ENCODE data around the gene ZBTB4.
A peak's percentile ranks its signal among the peaks of the same experiment; 100 is the strongest.

ZBTB4 gene

DNA sequence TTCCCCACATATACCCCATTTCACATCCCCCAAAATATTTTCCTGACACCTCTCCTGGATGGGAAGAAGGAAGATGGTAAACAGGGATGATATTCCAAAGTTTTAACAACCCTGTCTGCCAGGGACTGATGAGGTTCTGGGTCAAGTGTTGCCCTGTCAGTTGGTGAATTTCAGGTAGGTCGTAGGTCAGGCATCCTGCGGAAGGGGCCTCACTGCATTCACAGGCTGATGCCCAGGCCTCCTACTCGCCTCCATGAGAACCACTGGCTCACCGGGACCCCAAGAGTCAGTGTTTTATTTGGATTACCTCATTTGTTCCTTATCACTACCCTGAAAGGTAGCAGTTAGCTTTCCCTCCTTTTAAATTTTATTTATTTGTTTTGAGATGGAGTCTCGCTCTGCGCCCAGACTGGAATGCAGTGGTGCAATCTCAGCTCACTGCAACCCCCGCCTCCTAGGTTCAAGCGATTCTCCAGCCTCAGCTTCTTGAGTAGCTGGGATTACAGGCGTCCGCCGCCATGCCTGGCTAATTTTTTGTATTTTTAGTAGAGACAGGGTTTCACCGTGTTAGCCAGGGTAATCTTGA, 10.5 kb downstream of the ZBTB4 start:
- no peak for DNase-seq

DNA sequence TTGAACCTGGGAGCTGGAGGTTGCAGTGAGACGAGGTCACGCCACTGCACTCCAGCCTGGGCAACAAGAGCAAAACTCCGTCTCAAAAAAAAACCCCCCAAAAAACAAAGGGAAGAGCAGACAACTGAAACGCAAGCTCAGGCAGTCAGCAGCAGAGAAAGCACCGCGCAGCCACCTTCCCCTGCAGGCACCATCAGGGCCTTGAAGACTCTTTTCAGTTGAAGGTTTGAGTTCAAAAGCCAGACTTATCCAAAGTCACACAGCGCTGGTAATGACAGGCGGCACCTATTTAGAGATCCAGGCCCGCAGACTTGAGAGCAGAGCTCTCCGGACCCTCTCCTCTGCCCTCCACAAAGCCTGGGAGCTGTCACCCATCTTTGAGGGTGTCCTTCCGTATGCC, 11.1 kb downstream of the ZBTB4 start:
- DNase-seq = no peak

- DNase-seq = no peak
These were observed 11.9 kb downstream of the ZBTB4 start for GRCh38 chr17:7467498-7467897.

GRCh38 chr17:7466639-7467341, 12.6 kb downstream of the ZBTB4 start:
- peak; percentile 73 for DNase-seq

DNA sequence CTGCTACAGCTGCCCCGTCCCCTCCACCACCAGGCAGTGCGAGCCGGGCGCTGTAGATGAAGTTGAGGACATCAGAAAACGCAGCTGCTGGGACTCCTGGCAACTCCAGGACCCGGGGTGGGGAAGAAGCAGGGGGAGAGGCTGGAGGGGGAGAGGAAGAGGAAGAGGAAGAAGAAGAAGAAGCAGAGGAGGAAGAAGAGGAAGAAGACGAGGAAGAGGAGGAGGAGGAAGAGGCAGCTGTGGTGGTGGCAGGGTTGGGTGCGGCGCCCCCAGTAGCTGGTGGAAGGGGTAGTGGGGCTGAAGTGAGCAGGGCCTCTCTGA, 13.2 kb downstream of the ZBTB4 start:
- no peak for DNase-seq

DNA sequence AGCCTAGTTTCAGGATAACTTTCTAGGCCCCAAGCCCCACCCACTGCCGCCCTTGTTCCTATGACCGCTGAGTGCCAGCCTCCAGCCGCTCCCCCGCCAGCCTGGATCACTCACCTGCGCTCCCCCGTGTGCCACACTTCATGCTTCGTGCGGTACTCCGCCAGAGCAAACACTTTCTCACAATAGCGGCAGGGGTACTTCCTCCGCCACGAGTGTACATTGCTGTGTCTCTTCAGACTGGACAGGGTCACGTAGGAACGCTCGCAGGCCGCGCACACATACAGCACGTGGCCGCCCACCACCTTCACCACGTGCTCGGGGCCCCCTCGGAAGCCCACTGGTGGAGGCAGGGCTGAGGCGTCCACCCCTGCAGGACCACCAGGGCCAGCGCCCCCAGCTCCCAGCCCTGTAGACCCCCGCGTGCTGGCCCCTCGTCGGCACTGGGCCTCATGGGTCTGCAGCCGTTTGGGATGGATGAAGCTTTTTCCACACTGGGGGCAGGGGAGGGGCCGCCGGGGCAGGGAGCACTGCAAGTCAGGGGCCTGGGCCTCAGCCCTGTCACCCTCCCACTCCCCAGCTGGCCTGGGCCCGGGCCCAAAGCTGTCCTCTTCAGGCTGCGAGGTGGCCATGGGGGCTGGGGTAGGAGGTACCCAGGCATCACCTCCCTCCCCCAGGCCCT, 13.7 kb downstream of the ZBTB4 start:
- no peak for DNase-seq

- no peak for DNase-seq
These were observed 15.3 kb downstream of the ZBTB4 start for GRCh38 chr17:7464081-7464480.

- DNase-seq = no peak
These were observed 16.0 kb downstream of the ZBTB4 start for GRCh38 chr17:7463372-7463846.

DNA sequence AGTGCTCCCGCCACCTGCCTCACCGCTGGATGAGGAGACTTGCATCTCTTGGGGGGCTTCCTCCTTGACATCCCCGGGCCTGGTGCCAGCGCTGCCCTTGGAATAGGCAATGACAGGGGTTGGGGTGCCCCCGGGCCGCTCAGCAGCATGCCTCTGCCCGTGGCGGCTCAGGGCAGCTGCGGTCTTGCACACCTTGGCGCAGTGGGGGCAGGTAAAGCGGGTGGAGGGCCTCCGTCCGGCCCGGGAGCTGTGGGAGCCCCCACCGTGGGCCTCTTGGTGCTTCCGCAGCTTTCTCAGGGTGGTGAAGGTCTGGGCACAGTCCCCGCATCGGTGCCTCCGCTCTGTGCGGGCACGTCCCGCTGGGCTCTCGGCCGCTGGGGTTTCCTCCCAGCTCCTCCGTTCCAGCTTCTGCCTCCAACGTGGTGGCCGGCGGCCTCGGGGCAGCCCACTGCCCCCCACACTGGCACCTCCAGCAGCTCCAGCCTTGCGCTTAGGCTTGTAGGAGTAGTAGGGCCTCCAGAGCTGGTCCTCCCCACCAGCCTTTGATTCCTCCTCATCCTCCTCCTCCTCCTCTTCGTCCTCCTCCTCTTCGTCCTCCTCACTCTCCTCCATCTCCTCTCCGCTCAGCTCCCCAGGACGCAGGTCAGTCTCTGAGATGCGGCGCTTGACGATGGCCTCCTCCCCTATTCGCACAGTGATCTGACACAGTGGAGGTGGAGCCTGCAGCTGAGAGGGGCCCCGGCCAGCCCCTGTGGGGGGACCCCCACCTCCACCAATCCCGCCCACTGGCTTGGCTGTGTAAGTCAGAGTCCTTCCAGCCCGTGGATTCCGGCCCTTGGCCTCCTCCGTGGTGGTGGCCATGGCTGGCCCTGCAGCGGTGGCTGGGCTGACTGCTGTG, 16.7 kb downstream of the ZBTB4 start:
- no peak for DNase-seq

- DNase-seq = no peak
These were observed 18.4 kb downstream of the ZBTB4 start for GRCh38 chr17:7460850-7461660.

- no peak for DNase-seq
These were observed 19.4 kb downstream of the ZBTB4 start for GRCh38 chr17:7459961-7460545.

- no peak for DNase-seq
These were observed 31.0 kb downstream of the ZBTB4 start for GRCh38 chr17:7448461-7448860.

GRCh38 chr17:7445619-7445968, 33.8 kb downstream of the ZBTB4 start:
- DNase-seq = peak; percentile 47

- DNase-seq = peak; percentile 75
These were observed 34.5 kb downstream of the ZBTB4 start, which contains the start of gene CHRNB1 for GRCh38 chr17:7444682-7445618. Gene CHRNB1, plus strand, starts transcription at chr17:7445061. Its CDS starts 67 bp downstream, at chr17:7445128.

- DNase-seq = no peak
These were observed 35.6 kb downstream of the ZBTB4 start for GRCh38 chr17:7443499-7444485.

GRCh38 chr17:7442142-7442541, 37.3 kb downstream of the ZBTB4 start:
- no peak for DNase-seq

DNA sequence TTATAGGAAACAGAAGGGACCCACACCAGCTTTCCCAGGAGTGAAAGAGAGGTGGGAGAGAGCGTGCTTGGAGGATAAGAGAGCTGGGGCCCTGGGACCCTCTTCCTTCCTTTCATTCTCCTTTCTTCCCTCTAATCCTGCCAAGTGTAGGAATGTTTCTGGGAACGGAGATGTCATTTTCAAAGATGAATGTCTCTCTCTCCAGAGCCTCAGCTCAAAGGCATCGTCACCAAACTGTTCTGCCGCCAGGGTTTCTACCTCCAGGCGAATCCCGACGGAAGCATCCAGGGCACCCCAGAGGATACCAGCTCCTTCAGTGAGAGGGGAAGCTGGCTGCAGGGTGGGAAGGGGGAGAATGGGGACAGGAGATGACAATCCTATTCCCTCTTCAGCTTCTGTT, 38.2 kb downstream of the ZBTB4 start:
- no peak for DNase-seq

GRCh38 chr17:7440834-7441195, 38.6 kb downstream of the ZBTB4 start:
- DNase-seq = peak; percentile 54

DNA sequence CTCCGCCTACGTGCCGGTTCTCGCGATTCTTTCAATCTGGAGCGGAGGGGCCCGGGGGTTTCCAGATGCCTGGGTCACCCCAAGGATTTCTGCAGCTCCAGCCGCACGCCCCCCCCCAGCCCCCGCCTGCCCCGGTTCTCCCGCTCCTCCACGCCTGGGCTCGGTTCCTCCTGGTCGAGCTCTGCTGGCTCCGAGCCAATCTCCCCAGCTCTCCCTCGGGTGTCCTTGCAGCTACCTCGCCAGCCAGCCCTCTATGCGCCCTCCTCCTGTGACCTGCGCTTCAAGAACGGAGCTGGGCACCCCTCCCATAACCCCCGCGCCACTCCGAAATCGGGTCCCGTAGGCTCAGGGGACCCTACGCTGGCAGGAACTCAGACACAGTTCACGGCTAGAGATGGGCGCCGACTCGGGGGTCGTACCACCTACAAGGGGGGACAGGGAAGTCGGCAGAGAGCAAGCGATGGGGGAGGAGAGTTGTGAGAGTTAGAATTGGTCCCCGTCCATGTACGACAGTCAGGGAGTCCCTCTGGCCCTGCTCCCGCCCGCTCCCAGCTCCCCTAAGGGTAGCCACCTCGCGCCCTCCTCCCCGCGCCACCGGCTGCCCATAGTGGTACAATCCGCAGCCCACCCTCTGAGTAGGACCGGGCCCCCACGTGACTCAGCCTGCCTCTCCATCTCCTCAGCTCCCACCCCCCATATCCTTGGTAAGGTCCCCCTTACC, 39.2 kb downstream of the ZBTB4 start:
- peak; percentile 77 for DNase-seq

Data from RPMI8226 (cell line).